Upper lobe of left lung (tissue), 4 donors: ENCODE data around the gene ONECUT3.

Experiments
- EP300 ChIP-seq, 4 donors: sonication (generic); formaldehyde crosslinking; IDR thresholded peaks; one replicate each; pipeline ENCODE4 v1.5.1; 2017; ENCODE audit warnings: antibody characterized with exemption in 4 of 4, control low read depth in 2 of 4
- POLR2A ChIP-seq, 4 donors: fragments of 450-650 bp; IDR thresholded peaks; one replicate each; pipeline ENCODE4 v1.5.1; 2016 to 2017; ENCODE audit warnings: antibody characterized with exemption in 4 of 4, mild to moderate bottlenecking in 2 of 4

DNA sequence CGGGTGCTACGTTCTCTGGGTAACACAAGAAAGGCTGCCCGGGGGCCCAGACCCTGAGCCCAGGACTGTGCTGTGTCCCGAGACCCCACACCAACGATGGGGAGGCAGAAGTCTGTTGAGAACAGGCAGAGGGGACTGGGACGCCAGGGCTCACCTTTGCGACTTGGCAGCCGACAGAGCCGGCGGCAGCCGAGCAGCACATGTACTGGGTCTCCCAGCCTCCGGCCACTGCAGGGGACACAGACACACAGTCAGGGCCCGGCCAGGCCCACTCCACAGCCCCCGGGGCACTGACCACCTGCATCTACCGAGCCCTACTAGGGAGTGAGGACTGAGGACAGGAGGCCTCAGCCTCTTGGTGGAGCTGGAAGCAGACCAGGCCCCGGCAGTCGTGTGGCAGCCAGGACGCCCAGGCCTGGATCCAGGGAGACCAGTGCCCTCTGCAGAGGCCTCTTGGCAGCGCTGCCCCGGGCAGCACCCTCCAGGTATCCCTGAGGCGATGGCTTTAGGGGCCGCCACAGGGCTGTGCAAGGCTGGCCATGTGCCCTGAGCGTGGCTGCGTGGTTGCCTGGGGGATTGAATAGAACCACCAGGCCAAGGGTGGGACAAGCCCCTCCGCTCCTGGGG is 64.4 kb downstream of the ONECUT3 start:
- TF ChIP-seq EP300 (IDR thresholded peaks at IDR 0.05) (no peak), POLR2A (IDR thresholded peaks at IDR 0.05) (no peak)
